Common myeloid progenitor, CD34-positive (primary cell): ENCODE measurements around the gene CYLD.

Experiments used
- CTCF ChIA-PET: fragments of 350-600 bp; sonication (Branson Sonifier 250); formaldehyde crosslinking; loops from one replicate; lab custom pipeline; 2021; ENCODE audit warnings: antibody characterized with exemption; lab: Charles Lee
- POLR2A ChIA-PET: fragments of 350-600 bp; sonication (Branson Sonifier 250); formaldehyde crosslinking; loops from one replicate; lab custom pipeline; 2021; ENCODE audit warnings: antibody characterized with exemption; lab: Charles Lee
- DNase-seq, 3 donors: peaks; one replicate each; pipeline versions ENCODE4 v3.0.0 to v3.0.0-alpha.2; 2013
- H3K27ac ChIP-seq, 2 experiments: 1 replicate in 1 of 2; 2 replicates in 1 of 2; pipeline ENCODE4 v1.7.0; 2013; ENCODE audit warnings: inconsistent platforms in 2 of 2, low read length in 2 of 2, mild to moderate bottlenecking in 2 of 2, low read depth in 1 of 2, moderate library complexity in 1 of 2; ENCODE audit not compliant: severe bottlenecking in 2 of 2, insufficient read depth in 1 of 2, poor library complexity in 1 of 2
- H3K27me3 ChIP-seq, 5 experiments: replicated peaks in 2 of 5; 1 replicate in 3 of 5; 2 replicates in 2 of 5; pipeline versions ENCODE4 v1.6.1 to v1.7.0; 2013; ENCODE audit warnings: low read length in 4 of 5, mild to moderate bottlenecking in 2 of 5, moderate library complexity in 2 of 5, inconsistent platforms in 1 of 5; ENCODE audit not compliant: insufficient read depth in 5 of 5, control insufficient read depth in 4 of 5
- H3K36me3 ChIP-seq, 4 experiments: 1 replicate in 2 of 4; 2 replicates in 2 of 4; pipeline versions ENCODE4 v1.6.1 to v1.7.0; 2013; ENCODE audit warnings: low read length in 3 of 4, control low read depth in 1 of 4, mild to moderate bottlenecking in 1 of 4; ENCODE audit not compliant: control insufficient read depth in 4 of 4, insufficient read depth in 4 of 4
- H3K4me1 ChIP-seq, 4 experiments: 1 replicate in 3 of 4; 2 replicates in 1 of 4; pipeline versions ENCODE4 v1.6.1 to v1.7.1; 2013; ENCODE audit warnings: low read length in 3 of 4, mild to moderate bottlenecking in 3 of 4, control low read depth in 1 of 4, inconsistent platforms in 1 of 4, moderate library complexity in 1 of 4; ENCODE audit not compliant: control insufficient read depth in 4 of 4, insufficient read depth in 4 of 4; ENCODE audit errors: control extremely low read depth in 1 of 4
- H3K4me3 ChIP-seq, 7 experiments: 1 replicate in 4 of 7; 2 replicates in 3 of 7; pipeline versions ENCODE4 v1.5.1 to v1.7.0; 2013; ENCODE audit warnings: mild to moderate bottlenecking in 7 of 7, low read length in 6 of 7, moderate library complexity in 6 of 7, inconsistent platforms in 2 of 7, low read depth in 2 of 7, control low read depth in 1 of 7; ENCODE audit not compliant: insufficient read depth in 4 of 7, control insufficient read depth in 1 of 7; ENCODE audit errors: extremely low read depth in 1 of 7
- H3K9me3 ChIP-seq, 5 experiments: 1 replicate in 4 of 5; 2 replicates in 1 of 5; pipeline versions ENCODE4 v1.6.1 to v1.7.1; 2013; ENCODE audit warnings: low read length in 4 of 5, mild to moderate bottlenecking in 2 of 5, inconsistent platforms in 1 of 5, low read depth in 1 of 5, moderate library complexity in 1 of 5; ENCODE audit not compliant: control insufficient read depth in 4 of 5, insufficient read depth in 2 of 5; ENCODE audit errors: control extremely low read depth in 1 of 5
- WGBS: methylation state at CpG from one replicate; pipeline ENCODE4 v1.1.5; 2013; ENCODE audit not compliant: insufficient coverage; 5-methylcytosine and 5-hydroxymethylcytosine counted together

Gene CYLD

DNA sequence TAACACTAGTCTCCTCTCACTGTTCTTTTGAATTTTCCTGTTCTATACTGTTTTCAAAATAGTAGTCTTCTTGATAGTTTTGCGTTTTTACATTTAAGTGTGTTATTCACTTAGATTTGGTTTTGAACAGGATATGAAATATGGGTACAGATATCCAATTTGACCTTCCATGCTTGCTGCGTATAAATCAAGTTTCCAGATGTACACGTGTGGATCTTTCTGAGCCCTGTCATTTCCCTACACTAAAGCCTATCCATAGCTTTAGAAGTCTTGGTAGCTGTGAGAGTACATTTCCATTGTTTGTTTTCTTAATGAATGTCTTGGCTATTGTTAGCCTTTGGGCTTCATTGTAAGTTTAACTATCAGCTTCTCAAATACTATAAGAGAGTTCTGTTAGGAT, 20.4 kb downstream of the CYLD start:
- POLR2A ChIA-PET, result no interaction called here
- Histone ChIP-seq H3K36me3 (peaks cover 26 to 73% (median 36%) of the 10 kb centered on the region in 4 experiments), H3K9me3 (peaks cover 4 to 36% (median 17%) of the 10 kb centered on the region in 5 experiments), H3K4me3 (no peak overlapping the region), H3K27me3 (no peaks in the 10 kb centered on the region), H3K27ac (no peak overlapping the region), H3K4me1 (no peaks in the 10 kb centered on the region)
- DNase-seq, result no peak
- WGBS, result 90% methylated on average over 2 of the region's 3 CpGs
- CTCF ChIA-PET, result interaction anchor here (0.6 to 0.9 kb wide), 4 partner anchors 14 to 25 kb away, joined by 3 to 4 read pairs (median 4); no protein-coding TSS in a partner anchor

DNA sequence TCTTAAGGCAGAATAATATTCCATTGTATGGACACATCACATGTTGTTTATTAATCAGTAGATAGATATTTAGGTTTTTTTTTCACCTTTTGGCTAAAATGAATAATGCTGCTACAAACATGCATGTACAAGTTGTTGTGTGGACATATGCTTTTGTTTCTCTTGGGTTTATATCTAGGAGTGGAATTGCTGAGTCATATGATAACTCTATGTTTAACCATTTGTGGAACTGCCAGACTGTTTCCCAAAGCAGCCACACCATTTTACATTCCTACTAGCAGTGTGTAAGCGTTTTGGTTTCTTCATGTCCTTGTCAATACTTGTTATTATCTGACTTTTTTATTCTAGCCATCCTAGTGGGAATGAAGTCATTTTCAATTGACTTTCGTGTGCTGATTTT, 21.3 kb downstream of the CYLD start:
- CTCF ChIA-PET, result interaction anchor here (1.7 kb wide), 1 partner anchor 8 kb away, joined by 3 read pairs; no protein-coding TSS in a partner anchor
- Histone ChIP-seq H3K9me3 (peaks cover 7 to 42% (median 17%) of the 10 kb centered on the region in 5 experiments), H3K4me1 (no peaks in the 10 kb centered on the region), H3K36me3 (peaks cover 26 to 82% (median 36%) of the 10 kb centered on the region in 4 experiments), H3K27ac (no peak overlapping the region), H3K4me3 (no peak overlapping the region), H3K27me3 (no peaks in the 10 kb centered on the region)
- POLR2A ChIA-PET, result no interaction called here
- DNase-seq, result no peak
- WGBS, result no CpG with 5 or more reads among the region's 2 CpGs

DNA sequence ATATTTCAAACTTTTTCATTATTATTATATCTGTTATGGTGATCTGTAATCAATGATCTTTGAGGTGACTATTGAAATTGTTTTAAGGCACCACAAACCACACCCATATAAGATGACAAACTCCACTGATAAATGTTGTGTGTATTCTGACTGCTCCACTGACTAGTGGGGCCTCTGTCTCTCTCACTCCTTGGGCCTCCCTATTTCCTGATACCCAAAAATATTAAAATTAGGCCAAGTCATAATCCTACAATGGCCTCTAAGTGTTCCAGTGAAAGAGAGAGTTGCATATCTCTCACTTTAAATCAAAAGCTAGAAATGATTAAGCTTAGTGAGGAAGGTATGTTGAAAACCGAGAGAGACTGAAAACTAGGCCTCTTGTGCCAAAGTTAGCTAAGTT, 23.4 kb downstream of the CYLD start:
- ChIA-PET POLR2A (no interaction called here), CTCF (interaction anchor here (0.6 to 1.6 kb wide), 6 partner anchors 12 to 96 kb away, joined by 3 to 5 read pairs (median 3); no protein-coding TSS in a partner anchor)
- DNase-seq, result no peak
- Histone ChIP-seq H3K4me1 (no peaks in the 10 kb centered on the region), H3K4me3 (no peak overlapping the region), H3K27ac (no peak overlapping the region), H3K36me3 (peaks cover 26 to 87% (median 40%) of the 10 kb centered on the region in 4 experiments), H3K9me3 (peaks cover 12 to 60% (median 18%) of the 10 kb centered on the region in 5 experiments), H3K27me3 (no peaks in the 10 kb centered on the region)
- WGBS, result no CpG with 5 or more reads among the region's 1 CpG

DNA sequence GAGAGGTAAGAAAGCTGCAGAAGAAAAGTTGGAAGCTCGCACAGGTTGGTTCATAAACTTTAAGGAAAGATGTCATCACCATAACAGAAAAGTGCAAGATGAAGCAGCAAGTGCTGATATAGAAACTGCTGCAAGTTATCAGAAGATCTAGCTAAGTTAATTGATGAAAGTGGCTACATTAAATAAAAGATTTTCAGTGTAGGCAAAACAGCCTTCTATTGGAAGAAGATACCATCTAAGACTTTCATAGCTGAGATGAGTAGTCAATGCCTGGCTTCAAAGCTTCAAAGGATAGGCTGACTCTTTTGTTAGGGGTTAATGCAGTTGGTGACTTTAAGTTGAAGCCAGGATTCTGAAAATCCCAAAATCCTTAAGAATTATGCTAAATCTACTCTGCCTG, 24.0 kb downstream of the CYLD start:
- POLR2A ChIA-PET, result no interaction called here
- H3K4me1 ChIP-seq, result no peaks in the 10 kb centered on the region
- no peak overlapping the region for H3K4me3 ChIP-seq
- peaks cover 30 to 89% (median 41%) of the 10 kb centered on the region in 4 experiments for H3K36me3 ChIP-seq
- peaks cover 12 to 65% (median 18%) of the 10 kb centered on the region in 5 experiments for H3K9me3 ChIP-seq
- DNase-seq, result no peak
- no peak overlapping the region for H3K27ac ChIP-seq
- 78% methylated on average over 1 of the region's 1 CpG for WGBS
- no peaks in the 10 kb centered on the region for H3K27me3 ChIP-seq
- CTCF ChIA-PET, result interaction anchor here (0.7 to 1.6 kb wide), 5 partner anchors 12 to 154 kb away, joined by 3 to 4 read pairs (median 3); no protein-coding TSS in a partner anchor

DNA sequence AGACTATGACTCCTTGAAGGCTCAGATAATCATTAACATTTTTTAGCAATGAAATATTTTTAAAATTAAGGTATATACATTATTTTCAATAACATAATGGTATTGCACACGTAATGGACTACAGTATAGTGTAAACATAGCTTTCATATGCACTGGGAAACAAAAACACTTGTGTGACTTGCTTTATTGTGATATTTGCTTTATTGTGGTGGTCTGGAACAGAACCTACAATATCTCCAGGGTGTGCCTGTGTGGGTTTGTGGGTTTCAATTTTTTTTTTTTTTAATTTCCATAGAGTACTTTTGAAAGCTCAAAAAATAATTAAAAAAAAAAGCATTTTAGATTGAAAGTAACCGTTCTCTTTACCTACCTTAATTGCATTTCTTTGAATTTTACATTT, 25.3 kb downstream of the CYLD start:
- H3K4me1 ChIP-seq, result no peaks in the 10 kb centered on the region
- H3K27me3 ChIP-seq, result no peaks in the 10 kb centered on the region
- DNase-seq, result no peak
- POLR2A ChIA-PET, result no interaction called here
- H3K36me3 ChIP-seq, result peaks cover 32 to 86% (median 43%) of the 10 kb centered on the region in 4 experiments
- WGBS, result no CpG with 5 or more reads among the region's 2 CpGs
- CTCF ChIA-PET, result interaction anchor here (1.2 to 1.6 kb wide), 3 partner anchors 21 to 156 kb away, joined by 3 to 4 read pairs (median 3); no protein-coding TSS in a partner anchor
- H3K9me3 ChIP-seq, result peaks cover 12 to 65% (median 18%) of the 10 kb centered on the region in 5 experiments
- no peak overlapping the region for H3K27ac ChIP-seq
- H3K4me3 ChIP-seq, result no peak overlapping the region

DNA sequence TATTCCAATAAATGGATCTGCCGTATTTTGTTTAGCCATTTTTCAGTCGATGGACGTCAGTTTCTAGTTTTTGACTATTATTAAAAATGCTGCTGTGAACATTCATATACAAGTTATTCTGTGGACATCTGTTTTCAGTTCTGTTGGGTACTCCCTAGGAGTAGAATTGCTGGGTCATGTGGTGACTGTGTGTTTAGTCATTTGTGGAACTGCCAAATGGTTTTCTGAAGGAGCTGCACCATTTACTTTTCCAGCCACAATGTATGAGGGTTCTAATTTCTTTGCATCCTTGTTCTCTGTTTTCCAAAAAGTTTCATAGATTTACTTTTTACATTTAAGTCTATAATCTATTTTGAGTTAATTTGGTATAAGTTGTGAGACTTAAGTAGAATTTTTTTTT, 29.5 kb downstream of the CYLD start:
- ChIA-PET CTCF (interaction anchor here (1.1 kb wide), 1 partner anchor 15 kb away, joined by 4 read pairs; no protein-coding TSS in a partner anchor), POLR2A (no interaction called here)
- H3K36me3 ChIP-seq, result peaks cover 21 to 69% (median 26%) of the 10 kb centered on the region in 4 experiments
- 100% methylated on average over 1 of the region's 3 CpGs for WGBS
- no peak overlapping the region for H3K27ac ChIP-seq
- peaks cover 5 to 38% (median 11%) of the 10 kb centered on the region in 5 experiments for H3K9me3 ChIP-seq
- H3K4me1 ChIP-seq, result no peaks in the 10 kb centered on the region
- H3K4me3 ChIP-seq, result no peak overlapping the region
- H3K27me3 ChIP-seq, result no peaks in the 10 kb centered on the region
- no peak for DNase-seq

DNA sequence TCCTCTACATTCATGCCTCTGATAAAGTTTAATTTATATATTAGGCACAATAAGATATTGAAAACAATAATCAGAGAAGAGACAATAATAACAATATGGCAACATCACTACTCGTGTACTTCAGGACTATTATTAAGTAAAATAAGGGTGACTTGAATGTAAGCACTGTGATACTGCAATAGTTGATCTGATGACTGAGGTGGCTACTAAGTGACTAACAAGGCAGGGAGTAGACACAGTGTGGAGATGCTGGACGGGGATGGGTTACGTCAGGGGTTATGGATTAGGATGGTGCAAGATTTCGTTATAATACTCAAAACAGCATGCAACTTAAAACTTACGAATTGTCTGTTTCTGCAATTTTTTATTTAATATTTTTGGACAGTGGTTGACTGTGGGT, 32.5 kb downstream of the CYLD start:
- no peaks in the 10 kb centered on the region for H3K4me1 ChIP-seq
- no peaks in the 10 kb centered on the region for H3K27me3 ChIP-seq
- POLR2A ChIA-PET, result no interaction called here
- WGBS, result 100% methylated on average over 1 of the region's 5 CpGs
- CTCF ChIA-PET, result no interaction called here
- H3K4me3 ChIP-seq, result no peak overlapping the region
- peaks cover 13 to 60% (median 19%) of the 10 kb centered on the region in 4 experiments for H3K36me3 ChIP-seq
- H3K9me3 ChIP-seq, result peaks cover 0 to 11% (median 4%) of the 10 kb centered on the region in 5 experiments
- no peak for DNase-seq
- no peak overlapping the region for H3K27ac ChIP-seq
